GM23338 (cell line): ENCODE results near the gene RPA1. TPM values are rescaled to one million over a fixed set of nuclear protein-coding genes. Genes with fewer than 3 reads are reported as not detected.

Source experiments
- ATAC-seq: fragments of 200-7000 bp; cut with Tn5 transposase; 3 replicates; pipeline ENCODE4 v1.9.1; 2020
- DNase-seq: peaks from one replicate; pipeline ENCODE4 v3.0.0-alpha.2; 2015; ENCODE audit warnings: low spot score
- H2AFZ ChIP-seq: fragments of 200-600 bp; sonication (generic); 2 replicates; pipeline ENCODE4 v1.8.0; 2016; ENCODE audit warnings: antibody characterized with exemption, mild to moderate bottlenecking, moderate library complexity
- H3F3A ChIP-seq: fragments of 200-600 bp; sonication (generic); replicated peaks from 2 replicates; pipeline ENCODE4 v1.8.0; 2017; ENCODE audit warnings: antibody characterized with exemption, mixed run types, low read depth
- H3K27ac ChIP-seq: fragments of 200-600 bp; sonication (generic); 2 replicates; pipeline ENCODE4 v1.6.1; 2016; ENCODE audit warnings: low read depth
- H3K27me3 ChIP-seq: fragments of 200-600 bp; sonication (generic); 2 replicates; pipeline ENCODE4 v1.8.0; 2016; ENCODE audit warnings: mild to moderate bottlenecking, mixed run types, moderate library complexity; ENCODE audit not compliant: insufficient read depth
- H3K36me3 ChIP-seq: fragments of 200-600 bp; sonication (generic); 2 replicates; pipeline ENCODE4 v1.8.0; 2016; ENCODE audit warnings: mild to moderate bottlenecking; ENCODE audit not compliant: insufficient read depth
- H3K4me1 ChIP-seq: fragments of 200-600 bp; sonication (generic); 2 replicates; pipeline ENCODE4 v1.8.0; 2016; ENCODE audit warnings: mild to moderate bottlenecking, moderate library complexity; ENCODE audit not compliant: insufficient read depth
- H3K4me2 ChIP-seq: fragments of 200-600 bp; sonication (generic); 2 replicates; pipeline ENCODE4 v1.7.1; 2017; ENCODE audit warnings: mixed run types
- H3K4me3 ChIP-seq: fragments of 200-600 bp; sonication (generic); 2 replicates; pipeline ENCODE4 v1.6.1; 2016; ENCODE audit warnings: mixed run types
- H3K79me2 ChIP-seq: fragments of 200-600 bp; sonication (generic); replicated peaks from 2 replicates; pipeline ENCODE4 v1.8.0; 2017; ENCODE audit warnings: mild to moderate bottlenecking; ENCODE audit not compliant: insufficient read depth
- H3K9me2 ChIP-seq: fragments of 200-600 bp; sonication (generic); 2 replicates; pipeline ENCODE4 v1.8.0; 2017; ENCODE audit not compliant: insufficient read depth
- H4K20me1 ChIP-seq: fragments of 200-600 bp; sonication (generic); replicated peaks from 2 replicates; pipeline ENCODE4 v1.8.0; 2017; ENCODE audit warnings: mild to moderate bottlenecking; ENCODE audit not compliant: insufficient read depth
- H3K27ac Mint-ChIP-seq: 2 replicates; pipeline ENCODE4 v1.8.0; 2020; ENCODE audit warnings: inconsistent platforms, mild to moderate bottlenecking, moderate library complexity, mixed read lengths
- H3K27me3 Mint-ChIP-seq: 3 replicates; pipeline ENCODE4 v1.8.0; 2022; ENCODE audit warnings: low read depth, mild to moderate bottlenecking, moderate library complexity, mixed read lengths, inconsistent platforms; ENCODE audit not compliant: insufficient read depth, poor library complexity
- H3K36me3 Mint-ChIP-seq: 3 replicates; pipeline ENCODE4 v1.8.0; 2021; ENCODE audit warnings: low read depth, mild to moderate bottlenecking, inconsistent platforms, moderate library complexity, mixed read lengths
- H3K4me1 Mint-ChIP-seq: 3 replicates; pipeline ENCODE4 v1.8.0; 2020; ENCODE audit warnings: mild to moderate bottlenecking, inconsistent platforms, mixed read lengths
- H3K4me3 Mint-ChIP-seq: 3 replicates; pipeline ENCODE4 v1.8.0; 2021; ENCODE audit warnings: moderate library complexity, mild to moderate bottlenecking, inconsistent platforms, mixed read lengths
- H3K9me3 Mint-ChIP-seq: 3 replicates; pipeline ENCODE4 v1.8.0; 2020; ENCODE audit warnings: moderate library complexity, mild to moderate bottlenecking, inconsistent platforms, mixed read lengths
- CREB1 ChIP-seq: fragments of 250-450 bp; sonication (Bioruptor Pico); IDR thresholded peaks from 2 replicates; pipeline ENCODE4 v1.5.0; 2020; ENCODE audit warnings: low read depth, mild to moderate bottlenecking, moderate library complexity
- EZH2 ChIP-seq: fragments of 200-600 bp; sonication (generic); IDR thresholded peaks from one replicate; pipeline ENCODE4 v1.8.0; 2017; ENCODE audit warnings: antibody characterized with exemption, mild to moderate bottlenecking, low read depth; ENCODE audit not compliant: unreplicated experiment
- EZH2phosphoT487 ChIP-seq: fragments of 200-600 bp; sonication (generic); IDR thresholded peaks from one replicate; pipeline ENCODE4 v1.8.1; 2018; ENCODE audit warnings: antibody characterized with exemption; ENCODE audit not compliant: unreplicated experiment
- JUNB ChIP-seq: IDR thresholded peaks from one replicate; pipeline ENCODE4 v1.6.1; 2016; ENCODE audit warnings: antibody characterized with exemption; ENCODE audit not compliant: unreplicated experiment
- NANOG ChIP-seq: IDR thresholded peaks from 2 replicates; pipeline ENCODE4 v1.6.1; 2016; ENCODE audit warnings: antibody characterized with exemption, borderline replicate concordance
- POLR2AphosphoS5 ChIP-seq: IDR thresholded peaks from 2 replicates; pipeline ENCODE4 v1.6.1; 2016; ENCODE audit warnings: antibody characterized with exemption, low read depth
- STAT1 ChIP-seq: IDR thresholded peaks from one replicate; pipeline ENCODE4 v1.6.1; 2016; ENCODE audit warnings: antibody characterized with exemption; ENCODE audit not compliant: unreplicated experiment
- ZNF114 ChIP-seq: fragments of 250-450 bp; sonication (Bioruptor Pico); IDR thresholded peaks from 2 replicates; pipeline ENCODE4 v1.5.0; 2020; ENCODE audit warnings: mild to moderate bottlenecking, moderate library complexity
- ZNF331 ChIP-seq: fragments of 250-450 bp; sonication (Bioruptor Pico); IDR thresholded peaks from 2 replicates; pipeline ENCODE4 v1.5.0; 2020; ENCODE audit warnings: low read depth, mild to moderate bottlenecking, moderate library complexity
- polyA plus RNA-seq: library from polyadenylated mRNA; unstranded; fragments of >200 nt; fragmentation: Nextera tagmentation; extraction: Ambion mirVana; gene quantifications from 2 replicates; pipeline ENCODE4 v1.2.1, GENCODE V29; 2016
- total RNA-seq: library from RNA; depleted of rRNA; stranded (reverse); fragments of >200 nt; shearing (Covaris generic); gene quantifications from 2 replicates; pipeline ENCODE4 v1.2.3, GENCODE V29; 2014
- TF ChIP-seq, protein P1 (sequence below), 2 experiments: fragments of 200-600 bp in 1 of 2; sonication (generic) in 1 of 2; conservative IDR thresholded peaks; 2 replicates each; pipeline versions ENCODE4 v1.5.1 to v1.6.1; 2016 to 2017; ENCODE audit warnings: antibody characterized with exemption in 2 of 2, low read depth in 2 of 2, mild to moderate bottlenecking in 2 of 2, moderate library complexity in 1 of 2
- TF ChIP-seq, protein P2 (sequence below): IDR thresholded peaks from one replicate; pipeline ENCODE4 v1.6.1; 2018; ENCODE audit warnings: antibody characterized with exemption; ENCODE audit not compliant: unreplicated experiment
- TF ChIP-seq, protein P3 (sequence below): IDR thresholded peaks from 2 replicates; pipeline ENCODE4 v1.6.1; 2016; ENCODE audit warnings: antibody characterized with exemption
- TF ChIP-seq, protein P4 (sequence below): fragments of 250-450 bp; sonication (Bioruptor Pico); IDR thresholded peaks from 2 replicates; pipeline ENCODE4 v1.5.0; 2020; ENCODE audit warnings: mild to moderate bottlenecking, moderate library complexity

RPA1 gene
- total and polyA plus RNA-seq, 2 experiments from 2014 or later, result 33.7 to 52.1 TPM

DNA sequence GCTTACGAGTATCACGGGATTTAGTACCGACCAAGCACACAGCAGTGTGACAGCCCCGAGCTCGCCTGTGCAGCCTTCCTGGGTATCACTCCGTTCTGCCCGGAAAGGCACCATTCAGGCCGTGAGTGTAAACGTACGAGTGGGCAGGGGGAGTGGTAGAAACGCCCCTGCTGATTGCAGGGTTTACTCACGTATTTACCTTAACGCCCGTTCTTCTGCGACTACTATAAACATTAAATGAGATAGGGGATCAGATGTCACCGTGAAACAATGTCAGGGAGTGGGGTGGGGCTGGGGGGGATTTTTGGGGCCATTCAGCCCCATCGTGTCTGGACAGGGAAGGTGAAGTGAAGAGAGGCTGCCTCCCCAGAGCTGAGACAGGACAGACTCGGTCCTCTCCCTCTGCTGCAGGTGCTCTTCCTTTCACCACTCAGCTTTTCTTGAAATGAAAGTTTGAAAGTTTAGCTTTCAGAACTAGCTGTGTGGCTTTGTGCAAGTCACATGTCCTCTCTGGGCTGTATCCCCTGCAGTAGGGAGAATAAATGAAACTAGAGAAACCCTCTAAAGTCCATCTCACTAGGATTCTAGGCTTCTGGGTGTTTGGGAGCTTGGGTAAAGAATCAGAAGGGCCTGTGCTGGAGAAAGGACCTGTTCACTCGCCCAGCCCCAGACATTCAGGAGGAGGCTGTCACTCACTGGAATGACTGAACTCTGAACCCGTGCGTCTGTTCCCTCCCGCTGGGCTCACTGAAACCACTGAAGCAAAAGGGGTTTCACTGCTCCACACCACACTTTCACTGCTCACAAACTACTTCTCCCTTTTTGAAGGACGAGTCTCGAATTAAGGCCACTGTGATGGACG lies 66.7 kb downstream of the RPA1 start:
- DNase-seq (no peak), ATAC-seq (no peak)
- Histone ChIP-seq H3K4me1 (no peaks in the 10 kb centered on the region), H3K27me3 (no peaks in the 10 kb centered on the region), H3K9me2 (no peaks in the 10 kb centered on the region), H2AFZ (no peak overlapping the region), H3K79me2 (no peaks in the 10 kb centered on the region), H3K36me3 (peaks cover 12% of the 10 kb centered on the region), H3K27ac (no peak overlapping the region), H4K20me1 (peaks cover 4% of the 10 kb centered on the region), H3K4me2 (no peak overlapping the region), H3F3A (no peaks in the 10 kb centered on the region), H3K4me3 (no peak overlapping the region)
- Mint-ChIP-seq H3K27ac (no peak overlapping the region), H3K9me3 (no peaks in the 10 kb centered on the region; the same call in 2 of the 3 replicates), H3K4me3 (no peak overlapping the region), H3K36me3 (peaks cover 71% of the 10 kb centered on the region), H3K4me1 (no peaks in the 10 kb centered on the region), H3K27me3 (no peaks in the 10 kb centered on the region)
- TF ChIP-seq ZNF331 (CRISPR knock-in tag) (no peak), CREB1 (no peak), ZNF114 (CRISPR knock-in tag) (no peak), JUNB (no peak), EZH2phosphoT487 (no peak), NANOG (no peak), STAT1 (no peak), POLR2AphosphoS5 (no peak), EZH2 (no peak)
- TF ChIP-seq, protein P1, sequence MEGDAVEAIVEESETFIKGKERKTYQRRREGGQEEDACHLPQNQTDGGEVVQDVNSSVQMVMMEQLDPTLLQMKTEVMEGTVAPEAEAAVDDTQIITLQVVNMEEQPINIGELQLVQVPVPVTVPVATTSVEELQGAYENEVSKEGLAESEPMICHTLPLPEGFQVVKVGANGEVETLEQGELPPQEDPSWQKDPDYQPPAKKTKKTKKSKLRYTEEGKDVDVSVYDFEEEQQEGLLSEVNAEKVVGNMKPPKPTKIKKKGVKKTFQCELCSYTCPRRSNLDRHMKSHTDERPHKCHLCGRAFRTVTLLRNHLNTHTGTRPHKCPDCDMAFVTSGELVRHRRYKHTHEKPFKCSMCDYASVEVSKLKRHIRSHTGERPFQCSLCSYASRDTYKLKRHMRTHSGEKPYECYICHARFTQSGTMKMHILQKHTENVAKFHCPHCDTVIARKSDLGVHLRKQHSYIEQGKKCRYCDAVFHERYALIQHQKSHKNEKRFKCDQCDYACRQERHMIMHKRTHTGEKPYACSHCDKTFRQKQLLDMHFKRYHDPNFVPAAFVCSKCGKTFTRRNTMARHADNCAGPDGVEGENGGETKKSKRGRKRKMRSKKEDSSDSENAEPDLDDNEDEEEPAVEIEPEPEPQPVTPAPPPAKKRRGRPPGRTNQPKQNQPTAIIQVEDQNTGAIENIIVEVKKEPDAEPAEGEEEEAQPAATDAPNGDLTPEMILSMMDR (conservative IDR thresholded peaks at IDR 0.05; ENCODE audit: low read depth in 2 of 2), result no peak
- TF ChIP-seq, protein P2, sequence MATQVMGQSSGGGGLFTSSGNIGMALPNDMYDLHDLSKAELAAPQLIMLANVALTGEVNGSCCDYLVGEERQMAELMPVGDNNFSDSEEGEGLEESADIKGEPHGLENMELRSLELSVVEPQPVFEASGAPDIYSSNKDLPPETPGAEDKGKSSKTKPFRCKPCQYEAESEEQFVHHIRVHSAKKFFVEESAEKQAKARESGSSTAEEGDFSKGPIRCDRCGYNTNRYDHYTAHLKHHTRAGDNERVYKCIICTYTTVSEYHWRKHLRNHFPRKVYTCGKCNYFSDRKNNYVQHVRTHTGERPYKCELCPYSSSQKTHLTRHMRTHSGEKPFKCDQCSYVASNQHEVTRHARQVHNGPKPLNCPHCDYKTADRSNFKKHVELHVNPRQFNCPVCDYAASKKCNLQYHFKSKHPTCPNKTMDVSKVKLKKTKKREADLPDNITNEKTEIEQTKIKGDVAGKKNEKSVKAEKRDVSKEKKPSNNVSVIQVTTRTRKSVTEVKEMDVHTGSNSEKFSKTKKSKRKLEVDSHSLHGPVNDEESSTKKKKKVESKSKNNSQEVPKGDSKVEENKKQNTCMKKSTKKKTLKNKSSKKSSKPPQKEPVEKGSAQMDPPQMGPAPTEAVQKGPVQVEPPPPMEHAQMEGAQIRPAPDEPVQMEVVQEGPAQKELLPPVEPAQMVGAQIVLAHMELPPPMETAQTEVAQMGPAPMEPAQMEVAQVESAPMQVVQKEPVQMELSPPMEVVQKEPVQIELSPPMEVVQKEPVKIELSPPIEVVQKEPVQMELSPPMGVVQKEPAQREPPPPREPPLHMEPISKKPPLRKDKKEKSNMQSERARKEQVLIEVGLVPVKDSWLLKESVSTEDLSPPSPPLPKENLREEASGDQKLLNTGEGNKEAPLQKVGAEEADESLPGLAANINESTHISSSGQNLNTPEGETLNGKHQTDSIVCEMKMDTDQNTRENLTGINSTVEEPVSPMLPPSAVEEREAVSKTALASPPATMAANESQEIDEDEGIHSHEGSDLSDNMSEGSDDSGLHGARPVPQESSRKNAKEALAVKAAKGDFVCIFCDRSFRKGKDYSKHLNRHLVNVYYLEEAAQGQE, result no peak
- TF ChIP-seq, protein P3, sequence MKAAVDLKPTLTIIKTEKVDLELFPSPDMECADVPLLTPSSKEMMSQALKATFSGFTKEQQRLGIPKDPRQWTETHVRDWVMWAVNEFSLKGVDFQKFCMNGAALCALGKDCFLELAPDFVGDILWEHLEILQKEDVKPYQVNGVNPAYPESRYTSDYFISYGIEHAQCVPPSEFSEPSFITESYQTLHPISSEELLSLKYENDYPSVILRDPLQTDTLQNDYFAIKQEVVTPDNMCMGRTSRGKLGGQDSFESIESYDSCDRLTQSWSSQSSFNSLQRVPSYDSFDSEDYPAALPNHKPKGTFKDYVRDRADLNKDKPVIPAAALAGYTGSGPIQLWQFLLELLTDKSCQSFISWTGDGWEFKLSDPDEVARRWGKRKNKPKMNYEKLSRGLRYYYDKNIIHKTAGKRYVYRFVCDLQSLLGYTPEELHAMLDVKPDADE, result no peak
- TF ChIP-seq, protein P4, sequence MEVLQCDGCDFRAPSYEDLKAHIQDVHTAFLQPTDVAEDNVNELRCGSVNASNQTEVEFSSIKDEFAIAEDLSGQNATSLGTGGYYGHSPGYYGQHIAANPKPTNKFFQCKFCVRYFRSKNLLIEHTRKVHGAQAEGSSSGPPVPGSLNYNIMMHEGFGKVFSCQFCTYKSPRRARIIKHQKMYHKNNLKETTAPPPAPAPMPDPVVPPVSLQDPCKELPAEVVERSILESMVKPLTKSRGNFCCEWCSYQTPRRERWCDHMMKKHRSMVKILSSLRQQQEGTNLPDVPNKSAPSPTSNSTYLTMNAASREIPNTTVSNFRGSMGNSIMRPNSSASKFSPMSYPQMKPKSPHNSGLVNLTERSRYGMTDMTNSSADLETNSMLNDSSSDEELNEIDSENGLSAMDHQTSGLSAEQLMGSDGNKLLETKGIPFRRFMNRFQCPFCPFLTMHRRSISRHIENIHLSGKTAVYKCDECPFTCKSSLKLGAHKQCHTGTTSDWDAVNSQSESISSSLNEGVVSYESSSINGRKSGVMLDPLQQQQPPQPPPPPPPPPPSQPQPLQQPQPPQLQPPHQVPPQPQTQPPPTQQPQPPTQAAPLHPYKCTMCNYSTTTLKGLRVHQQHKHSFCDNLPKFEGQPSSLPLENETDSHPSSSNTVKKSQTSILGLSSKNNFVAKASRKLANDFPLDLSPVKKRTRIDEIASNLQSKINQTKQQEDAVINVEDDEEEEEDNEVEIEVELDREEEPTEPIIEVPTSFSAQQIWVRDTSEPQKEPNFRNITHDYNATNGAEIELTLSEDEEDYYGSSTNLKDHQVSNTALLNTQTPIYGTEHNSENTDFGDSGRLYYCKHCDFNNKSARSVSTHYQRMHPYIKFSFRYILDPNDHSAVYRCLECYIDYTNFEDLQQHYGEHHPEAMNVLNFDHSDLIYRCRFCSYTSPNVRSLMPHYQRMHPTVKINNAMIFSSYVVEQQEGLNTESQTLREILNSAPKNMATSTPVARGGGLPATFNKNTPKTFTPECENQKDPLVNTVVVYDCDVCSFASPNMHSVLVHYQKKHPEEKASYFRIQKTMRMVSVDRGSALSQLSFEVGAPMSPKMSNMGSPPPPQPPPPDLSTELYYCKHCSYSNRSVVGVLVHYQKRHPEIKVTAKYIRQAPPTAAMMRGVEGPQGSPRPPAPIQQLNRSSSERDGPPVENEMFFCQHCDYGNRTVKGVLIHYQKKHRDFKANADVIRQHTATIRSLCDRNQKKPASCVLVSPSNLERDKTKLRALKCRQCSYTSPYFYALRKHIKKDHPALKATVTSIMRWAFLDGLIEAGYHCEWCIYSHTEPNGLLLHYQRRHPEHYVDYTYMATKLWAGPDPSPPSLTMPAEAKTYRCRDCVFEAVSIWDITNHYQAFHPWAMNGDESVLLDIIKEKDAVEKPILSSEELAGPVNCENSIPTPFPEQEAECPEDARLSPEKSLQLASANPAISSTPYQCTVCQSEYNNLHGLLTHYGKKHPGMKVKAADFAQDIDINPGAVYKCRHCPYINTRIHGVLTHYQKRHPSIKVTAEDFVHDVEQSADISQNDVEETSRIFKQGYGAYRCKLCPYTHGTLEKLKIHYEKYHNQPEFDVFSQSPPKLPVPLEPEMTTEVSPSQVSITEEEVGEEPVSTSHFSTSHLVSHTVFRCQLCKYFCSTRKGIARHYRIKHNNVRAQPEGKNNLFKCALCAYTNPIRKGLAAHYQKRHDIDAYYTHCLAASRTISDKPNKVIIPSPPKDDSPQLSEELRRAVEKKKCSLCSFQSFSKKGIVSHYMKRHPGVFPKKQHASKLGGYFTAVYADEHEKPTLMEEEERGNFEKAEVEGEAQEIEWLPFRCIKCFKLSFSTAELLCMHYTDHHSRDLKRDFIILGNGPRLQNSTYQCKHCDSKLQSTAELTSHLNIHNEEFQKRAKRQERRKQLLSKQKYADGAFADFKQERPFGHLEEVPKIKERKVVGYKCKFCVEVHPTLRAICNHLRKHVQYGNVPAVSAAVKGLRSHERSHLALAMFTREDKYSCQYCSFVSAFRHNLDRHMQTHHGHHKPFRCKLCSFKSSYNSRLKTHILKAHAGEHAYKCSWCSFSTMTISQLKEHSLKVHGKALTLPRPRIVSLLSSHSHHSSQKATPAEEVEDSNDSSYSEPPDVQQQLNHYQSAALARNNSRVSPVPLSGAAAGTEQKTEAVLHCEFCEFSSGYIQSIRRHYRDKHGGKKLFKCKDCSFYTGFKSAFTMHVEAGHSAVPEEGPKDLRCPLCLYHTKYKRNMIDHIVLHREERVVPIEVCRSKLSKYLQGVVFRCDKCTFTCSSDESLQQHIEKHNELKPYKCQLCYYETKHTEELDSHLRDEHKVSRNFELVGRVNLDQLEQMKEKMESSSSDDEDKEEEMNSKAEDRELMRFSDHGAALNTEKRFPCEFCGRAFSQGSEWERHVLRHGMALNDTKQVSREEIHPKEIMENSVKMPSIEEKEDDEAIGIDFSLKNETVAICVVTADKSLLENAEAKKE (CRISPR knock-in tag), result no peak
